ENCODE measurements around the gene TFIP11. TPM values are rescaled to one million over a fixed set of nuclear protein-coding genes. Genes with fewer than 3 reads are reported as not detected.

Gene TFIP11
- total RNA-seq, 1 donor from 2014 or later: 43.8 TPM

GRCh38 chr22:26446808-26447515 lies 65.3 kb downstream of the TFIP11 start:
- no peak for DNase-seq

- no peak for DNase-seq
Measured at GRCh38 chr22:26445577-26446275, 66.5 kb downstream of the TFIP11 start.

- no peak for DNase-seq
Measured at GRCh38 chr22:26444777-26445176, 67.5 kb downstream of the TFIP11 start.

GRCh38 chr22:26443901-26444690 lies 68.2 kb downstream of the TFIP11 start:
- DNase-seq: no peak

GRCh38 chr22:26442086-26442756 lies 70.1 kb downstream of the TFIP11 start:
- no peak for DNase-seq

Small RNA genes within 50 kb of the gene (small RNA-seq; reads per million reads assigned to genes)
- 0.09 reads per million for gene MIR548J

Other genes with a start within 250 kb of the TFIP11 start
- 18.4 TPM for gene ASPHD2, start 83.2 kb downstream of the TFIP11 start, total RNA-seq
- 35.1 TPM for gene HPS4, start 28.7 kb downstream of the TFIP11 start, total RNA-seq
- gene SRRD, start 28.6 kb downstream of the TFIP11 start, total RNA-seq: 19.5 TPM
- gene TPST2, start 77.7 kb upstream of the TFIP11 start, total RNA-seq: 11.4 TPM
- 0.62 TPM for gene CRYBB1, start 105.6 kb upstream of the TFIP11 start, total RNA-seq
- gene CRYBA4, start 109.5 kb upstream of the TFIP11 start, total RNA-seq: not detected
- 221 TPM for gene MIAT, start 145.1 kb upstream of the TFIP11 start, total RNA-seq

Measured in occipital lobe (tissue), 3 donors.